GM12878 (cell line): ENCODE data around the gene GNG13. TPM values are rescaled to one million over a fixed set of nuclear protein-coding genes. Genes with fewer than 3 reads are reported as not detected.

Experiments
- ATAC-seq: fragments of 200-7000 bp; cut with Tn5 transposase; 3 replicates; pipeline ENCODE4 v1.9.1; 2020; ENCODE audit warnings: mild to moderate bottlenecking, moderate library complexity
- BruUV-seq: library from RNA; stranded (reverse); fragments of 400-500 nt; replicated peaks from 2 replicates; lab custom pipeline; 2021; lab: Mats Ljungman, UMichigan
- CTCF ChIA-PET: fragments of 300-600 bp; sonication (Branson Sonifier 250); formaldehyde crosslinking; extraction: SDS; loops from one replicate; lab custom pipeline; 2021; ENCODE audit warnings: inconsistent platforms; lab: Yijun Ruan, JAX
- POLR2A ChIA-PET: fragments of 350-600 bp; formaldehyde crosslinking; extraction: SDS; loops from one replicate; lab custom pipeline; 2021; ENCODE audit warnings: inconsistent platforms; lab: Charles Lee
- RAD21 ChIA-PET: fragments of 300-600 bp; sonication (Branson Sonifier 250); formaldehyde crosslinking; loops from one replicate; lab custom pipeline; 2023; ENCODE audit warnings: antibody characterized with exemption; ENCODE audit not compliant: unreplicated experiment; lab: Charles Lee
- SMC1A ChIA-PET: fragments of 300-600 bp; sonication (Branson Sonifier 250); formaldehyde crosslinking; loops from one replicate; lab custom pipeline; 2023; ENCODE audit not compliant: unreplicated experiment, uncharacterized antibody; lab: Charles Lee
- DNase-seq: peaks from one replicate; pipeline ENCODE4 v3.0.0-alpha.2; 2011; ENCODE audit warnings: low read depth, low spot score
- FAIRE-seq: peaks from 3 replicates; lab custom pipeline; 2011; peaks lifted over from hg19 to GRCh38; lab: Jason Lieb, UNC
- H2AFZ ChIP-seq: 2 replicates; pipeline ENCODE4 v1.6.0; 2011; ENCODE audit warnings: low read depth, low read length, control low read depth; ENCODE audit not compliant: control insufficient read depth
- H3K27ac ChIP-seq: 2 replicates; pipeline ENCODE4 v1.5.1; 2011; ENCODE audit warnings: control low read depth; ENCODE audit not compliant: control insufficient read depth, insufficient read depth
- H3K27me3 ChIP-seq, 2 experiments: replicated peaks in 1 of 2; 2 replicates each; pipeline versions ENCODE4 v1.6.0 to v1.6.1; 2011; ENCODE audit warnings: low read length in 1 of 2; ENCODE audit not compliant: control insufficient read depth in 2 of 2, insufficient read depth in 2 of 2
- H3K36me3 ChIP-seq, 2 experiments: 2 replicates each; pipeline ENCODE4 v1.5.1; 2011; ENCODE audit warnings: low read length in 1 of 2; ENCODE audit not compliant: control insufficient read depth in 2 of 2, insufficient read depth in 2 of 2
- H3K4me1 ChIP-seq: 2 replicates; pipeline ENCODE4 v1.6.1; 2011; ENCODE audit warnings: mild to moderate bottlenecking, low read length, moderate library complexity, mixed read lengths; ENCODE audit not compliant: control insufficient read depth, insufficient read depth
- H3K4me2 ChIP-seq: 2 replicates; pipeline ENCODE4 v1.6.0; 2011; ENCODE audit warnings: control low read depth; ENCODE audit not compliant: control insufficient read depth, insufficient read depth
- H3K4me3 ChIP-seq: fragments of 200-600 bp; sonication (generic); 2 replicates; pipeline ENCODE4 v1.5.1; 2016
- H3K79me2 ChIP-seq: 2 replicates; pipeline ENCODE4 v1.6.0; 2011; ENCODE audit warnings: low read length; ENCODE audit not compliant: control insufficient read depth, insufficient read depth
- H3K9ac ChIP-seq: 2 replicates; pipeline ENCODE4 v1.8.0; 2011; ENCODE audit warnings: low read length, control low read depth, mixed read lengths; ENCODE audit not compliant: control insufficient read depth, insufficient read depth
- H3K9me3 ChIP-seq: replicated peaks from 3 replicates; pipeline ENCODE4 v1.5.1; 2011; ENCODE audit warnings: mild to moderate bottlenecking, low read length; ENCODE audit not compliant: control insufficient read depth, insufficient read depth
- H4K20me1 ChIP-seq: 2 replicates; pipeline ENCODE4 v1.6.0; 2011; ENCODE audit not compliant: control insufficient read depth, insufficient read depth
- CHD2 ChIP-seq: IDR thresholded peaks from 2 replicates; pipeline ENCODE4 v1.6.1; 2011; ENCODE audit warnings: low read depth, low read length, improper control_type of control experiment, borderline replicate concordance
- EP300 ChIP-seq, 2 experiments: fragments of 150-350 bp in 1 of 2; IDR thresholded peaks; 2 replicates each; pipeline ENCODE4 v1.6.1; 2011 to 2012; ENCODE audit warnings: low read depth in 2 of 2, low read length in 2 of 2, borderline replicate concordance in 1 of 2, improper control_type of control experiment in 1 of 2, inconsistent platforms in 1 of 2; ENCODE audit not compliant: control insufficient read depth in 1 of 2
- HCFC1 ChIP-seq: fragments of 150-350 bp; IDR thresholded peaks from 2 replicates; pipeline ENCODE4 v1.6.1; 2014; ENCODE audit warnings: low read length
- HSF1 ChIP-seq: fragments of 150-350 bp; IDR thresholded peaks from 2 replicates; pipeline ENCODE4 v1.6.1; 2014; ENCODE audit warnings: mild to moderate bottlenecking, low read depth, low read length
- NFYA ChIP-seq: IDR thresholded peaks from 2 replicates; pipeline ENCODE4 v1.6.1; 2011; ENCODE audit warnings: low read depth, mild to moderate bottlenecking, low read length, improper control_type of control experiment, borderline replicate concordance
- RCOR1 ChIP-seq: conservative IDR thresholded peaks from 2 replicates; pipeline ENCODE4 v1.6.1; 2012; ENCODE audit warnings: low read depth, low read length, improper control_type of control experiment
- RELA ChIP-seq: fragments of 450-650 bp; IDR thresholded peaks from 2 replicates; pipeline ENCODE4 v1.8.0; 2014; ENCODE audit warnings: borderline replicate concordance; ENCODE audit not compliant: partially characterized antibody
- ZBTB4 ChIP-seq: fragments of 450-650 bp; formaldehyde crosslinking; IDR thresholded peaks from 2 replicates; pipeline ENCODE4 v1.4.0; 2022; ENCODE audit warnings: mild to moderate bottlenecking, moderate library complexity
- WGBS: methylation state at CpG from one replicate; pipeline ENCODE4 v1.1.6; 2016; ENCODE audit warnings: low lambda C conversion rate; ENCODE audit not compliant: insufficient replicate concordance, insufficient coverage; ENCODE audit errors: missing lambda C conversion rate; 5-methylcytosine and 5-hydroxymethylcytosine counted together
- in situ Hi-C: fragments of 300-500 bp; cut with MboI; formaldehyde crosslinking; loops from 9 replicates; pipeline ENCODE4 v1.14.3; 2018; ENCODE audit warnings: mixed read lengths
- intact Hi-C: fragments of 100-400 bp; cut with micrococcal nuclease; formaldehyde crosslinking; loops from one replicate; pipeline ENCODE4 v1.14.2; 2022; ENCODE audit not compliant: unreplicated experiment
- polyA plus RNA-seq, 11 experiments: library from polyadenylated mRNA; depleted of rRNA in 4 of 11; unstranded in 6 of 11; stranded (reverse) in 5 of 11; fragments of >200 nt; fragmentation: Nextera tagmentation in 4 of 11; fragmentation: Illumina TruSeq in 1 of 11; extraction: Ambion mirVana in 4 of 11; extraction: Trizol in 1 of 11; gene quantifications; 1 replicate in 1 of 11; 2 replicates in 10 of 11; pipeline versions ENCODE4 v1.2.1 to v1.2.3, GENCODE V29; 2011 to 2016; ENCODE audit warnings: inconsistent platforms in 2 of 11, missing spikeins in 2 of 11, low read depth in 1 of 11
- total RNA-seq, 4 experiments: library from RNA; depleted of rRNA in 3 of 4; stranded (reverse); fragments of >200 nt in 3 of 4; fragmentation: Illumina TruSeq in 1 of 4; extraction: Trizol in 1 of 4; gene quantifications; 2 replicates each; pipeline versions ENCODE4 v1.2.1 to v1.2.3, GENCODE V29; 2013 to 2021
- TF ChIP-seq, protein P1 (sequence below): fragments of 450-650 bp; IDR thresholded peaks from 2 replicates; pipeline ENCODE4 v1.6.1; 2016; ENCODE audit warnings: mild to moderate bottlenecking
- TF ChIP-seq, protein P2 (sequence below): IDR thresholded peaks from 2 replicates; pipeline ENCODE4 v1.6.1; 2012; ENCODE audit warnings: low read depth, low read length, improper control_type of control experiment
- TF ChIP-seq, protein P3 (sequence below): fragments of 450-650 bp; IDR thresholded peaks from 2 replicates; pipeline ENCODE4 v1.6.1; 2017; ENCODE audit warnings: low read depth, mild to moderate bottlenecking, moderate library complexity

The GNG13 gene
- total and polyA plus RNA-seq, 10 of the 15 experiments (the other 5 are each of a cell fraction or from before 2014, with no cell fraction given) = not detected

- Histone ChIP-seq H3K9ac (no peak overlapping the region), H3K4me2 (no peak overlapping the region), H3K9me3 (no peaks in the 10 kb centered on the region), H3K27ac (no peak overlapping the region), H3K27me3 (no peaks in the 10 kb centered on the region), H3K4me3 (no peak overlapping the region), H3K79me2 (no peaks in the 10 kb centered on the region), H3K4me1 (no peaks in the 10 kb centered on the region), H4K20me1 (no peaks in the 10 kb centered on the region), H3K36me3 (peaks cover 0 to 1% of the 10 kb centered on the region in 2 experiments; a peak in 2 of 4 replicates), H2AFZ (no peak overlapping the region)
- ATAC-seq (no peak), FAIRE-seq (no peak), DNase-seq (no peak)
- SMC1A ChIA-PET = no interaction called here
- 57% methylated on average over 16 of the region's 16 CpGs for WGBS
- POLR2A ChIA-PET = no interaction called here
- CTCF ChIA-PET = interaction anchor here (1.1 kb wide), 1 partner anchor 68 kb away, joined by 4 read pairs; no protein-coding TSS in a partner anchor
- intact Hi-C loops = no loop called here
- RAD21 ChIA-PET = no interaction called here
- in situ Hi-C loops = no loop called here
- BruUV-seq = no TSS peak
- TF ChIP-seq, protein P1, sequence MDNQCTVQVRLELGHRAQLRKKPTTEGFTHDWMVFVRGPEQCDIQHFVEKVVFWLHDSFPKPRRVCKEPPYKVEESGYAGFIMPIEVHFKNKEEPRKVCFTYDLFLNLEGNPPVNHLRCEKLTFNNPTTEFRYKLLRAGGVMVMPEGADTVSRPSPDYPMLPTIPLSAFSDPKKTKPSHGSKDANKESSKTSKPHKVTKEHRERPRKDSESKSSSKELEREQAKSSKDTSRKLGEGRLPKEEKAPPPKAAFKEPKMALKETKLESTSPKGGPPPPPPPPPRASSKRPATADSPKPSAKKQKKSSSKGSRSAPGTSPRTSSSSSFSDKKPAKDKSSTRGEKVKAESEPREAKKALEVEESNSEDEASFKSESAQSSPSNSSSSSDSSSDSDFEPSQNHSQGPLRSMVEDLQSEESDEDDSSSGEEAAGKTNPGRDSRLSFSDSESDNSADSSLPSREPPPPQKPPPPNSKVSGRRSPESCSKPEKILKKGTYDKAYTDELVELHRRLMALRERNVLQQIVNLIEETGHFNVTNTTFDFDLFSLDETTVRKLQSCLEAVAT = no peak
- TF ChIP-seq EP300 (IDR thresholded peaks at IDR 0.05; ENCODE audit: borderline replicate concordance in 1 of 2, control insufficient read depth in 1 of 2, low read depth in 2 of 2, low read length in 2 of 2) (no peak), RELA (no peak), CHD2 (no peak), HSF1 (no peak), ZBTB4 (no peak), RCOR1 (no peak), HCFC1 (no peak), NFYA (no peak)
- TF ChIP-seq, protein P2, sequence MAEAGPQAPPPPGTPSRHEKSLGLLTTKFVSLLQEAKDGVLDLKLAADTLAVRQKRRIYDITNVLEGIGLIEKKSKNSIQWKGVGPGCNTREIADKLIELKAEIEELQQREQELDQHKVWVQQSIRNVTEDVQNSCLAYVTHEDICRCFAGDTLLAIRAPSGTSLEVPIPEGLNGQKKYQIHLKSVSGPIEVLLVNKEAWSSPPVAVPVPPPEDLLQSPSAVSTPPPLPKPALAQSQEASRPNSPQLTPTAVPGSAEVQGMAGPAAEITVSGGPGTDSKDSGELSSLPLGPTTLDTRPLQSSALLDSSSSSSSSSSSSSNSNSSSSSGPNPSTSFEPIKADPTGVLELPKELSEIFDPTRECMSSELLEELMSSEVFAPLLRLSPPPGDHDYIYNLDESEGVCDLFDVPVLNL = no peak
- TF ChIP-seq, protein P3, sequence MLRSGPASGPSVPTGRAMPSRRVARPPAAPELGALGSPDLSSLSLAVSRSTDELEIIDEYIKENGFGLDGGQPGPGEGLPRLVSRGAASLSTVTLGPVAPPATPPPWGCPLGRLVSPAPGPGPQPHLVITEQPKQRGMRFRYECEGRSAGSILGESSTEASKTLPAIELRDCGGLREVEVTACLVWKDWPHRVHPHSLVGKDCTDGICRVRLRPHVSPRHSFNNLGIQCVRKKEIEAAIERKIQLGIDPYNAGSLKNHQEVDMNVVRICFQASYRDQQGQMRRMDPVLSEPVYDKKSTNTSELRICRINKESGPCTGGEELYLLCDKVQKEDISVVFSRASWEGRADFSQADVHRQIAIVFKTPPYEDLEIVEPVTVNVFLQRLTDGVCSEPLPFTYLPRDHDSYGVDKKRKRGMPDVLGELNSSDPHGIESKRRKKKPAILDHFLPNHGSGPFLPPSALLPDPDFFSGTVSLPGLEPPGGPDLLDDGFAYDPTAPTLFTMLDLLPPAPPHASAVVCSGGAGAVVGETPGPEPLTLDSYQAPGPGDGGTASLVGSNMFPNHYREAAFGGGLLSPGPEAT = no peak
These were observed 20.2 kb downstream of the GNG13 start for GRCh38 chr16:780296-780695.
